GM18858 (cell line): ENCODE measurements around the gene JTB.
"Not testable (repeated sequence)": the region's sequence is repeated elsewhere in the genome, so short reads cannot be mapped to it uniquely, and the experiment has no call there.

Source experiments
- ATAC-seq: cut with Tn5 transposase; IDR thresholded peaks from one replicate; pipeline ENCODE4 v1.9.1; 2021; ENCODE audit not compliant: unreplicated experiment

JTB gene

GRCh38 chr1:153977250-153978240 is at the start of gene JTB:
JTB (minus strand) TSS chr1:153977674; CDS start chr1:153977252, 422 bp downstream.
- no peak for ATAC-seq

GRCh38 chr1:154019940-154020339 is 42.5 kb upstream of the JTB start:
- ATAC-seq = no peak

GRCh38 chr1:154019269-154019668 is 41.8 kb upstream of the JTB start:
- no peak for ATAC-seq

- no peak for ATAC-seq
Observed at GRCh38 chr1:154014154-154014907, 36.9 kb upstream of the JTB start.

GRCh38 chr1:154012543-154012942 is 35.1 kb upstream of the JTB start:
- not testable (repeated sequence) for ATAC-seq

GRCh38 chr1:154012129-154012528 is 34.7 kb upstream of the JTB start:
- ATAC-seq = no peak

- ATAC-seq = no peak
Observed at GRCh38 chr1:154006136-154006535, 28.7 kb upstream of the JTB start.

- no peak for ATAC-seq
Observed at GRCh38 chr1:154000420-154000819, 22.9 kb upstream of the JTB start.

GRCh38 chr1:153996882-153997281 is 19.4 kb upstream of the JTB start:
- ATAC-seq = not testable (repeated sequence)

- ATAC-seq = no peak
Observed at GRCh38 chr1:153995640-153996039, 18.2 kb upstream of the JTB start.

GRCh38 chr1:153995202-153995601 is 17.7 kb upstream of the JTB start:
- ATAC-seq = no peak

- no peak for ATAC-seq
Observed at GRCh38 chr1:153991806-153992205, 14.3 kb upstream of the JTB start.

- no peak for ATAC-seq
Observed at GRCh38 chr1:153991151-153991630, 13.7 kb upstream of the JTB start.

- ATAC-seq = peak; percentile 64
Observed at GRCh38 chr1:153990468-153991150, 13.1 kb upstream of the JTB start, which contains the start of gene RPS27. RPS27 (plus strand) TSS chr1:153990762; CDS start chr1:153990797, 35 bp downstream.

- ATAC-seq = no peak
Observed at GRCh38 chr1:153987621-153988020, 10.1 kb upstream of the JTB start.

- no peak for ATAC-seq
Observed at GRCh38 chr1:153985941-153986761, 8.7 kb upstream of the JTB start, which contains the start of gene RAB13. RAB13 (minus strand) TSS chr1:153986339; CDS start chr1:153986236, 103 bp downstream.

- ATAC-seq = no peak
Observed at GRCh38 chr1:153985341-153985912, 8.0 kb upstream of the JTB start.

GRCh38 chr1:153984123-153984894 is 6.8 kb upstream of the JTB start:
- no peak for ATAC-seq

- not testable (repeated sequence) for ATAC-seq
Observed at GRCh38 chr1:153981735-153982134, 4.3 kb upstream of the JTB start.
